GM15510 (cell line): ENCODE data around the gene SFTPB.

Experiments used
- POLR2A ChIP-seq: IDR thresholded peaks from 3 replicates; pipeline ENCODE4 v1.6.1; 2011; ENCODE audit warnings: borderline replicate concordance; ENCODE audit not compliant: insufficient read length; ENCODE audit errors: extremely low read depth

The SFTPB gene

GRCh38 chr2:85668009-85668856 lies at the start of gene SFTPB:
Gene SFTPB, minus strand, starts transcription at chr2:85668199. Its CDS starts 16 bp downstream, at chr2:85668183.
- no peak for TF ChIP-seq POLR2A

GRCh38 chr2:85717308-85718008 lies 49.5 kb upstream of the SFTPB start:
- no peak for TF ChIP-seq POLR2A

DNA sequence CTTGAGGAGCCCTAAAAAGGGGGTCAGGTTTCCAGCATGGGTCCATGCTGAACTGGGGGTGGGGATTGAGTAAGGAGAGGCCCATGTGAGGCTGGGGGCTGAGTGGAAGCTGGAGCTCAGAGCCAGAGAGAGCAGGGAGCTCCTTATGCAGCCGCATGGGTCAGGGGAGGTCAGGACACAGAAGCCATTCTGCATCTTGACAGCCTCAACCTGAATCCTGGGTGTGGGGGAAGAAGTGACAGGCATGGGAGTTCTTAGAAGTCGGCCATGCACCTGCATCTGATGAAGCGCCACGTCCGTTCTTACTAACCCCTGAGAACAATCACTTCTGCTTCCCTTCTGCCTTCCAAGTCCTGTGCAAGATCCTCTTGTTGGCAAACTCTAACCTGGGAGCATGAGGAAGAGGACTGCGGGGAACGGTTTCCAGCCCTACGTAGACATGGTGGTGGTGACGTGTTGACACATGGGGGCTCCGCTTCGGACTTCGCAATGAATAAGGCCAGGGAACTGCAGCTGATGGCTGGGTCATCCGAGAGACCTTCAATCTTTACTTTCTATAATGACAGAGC lies 48.4 kb upstream of the SFTPB start:
- no peak for TF ChIP-seq POLR2A

- no peak for TF ChIP-seq POLR2A
These were observed 46.8 kb upstream of the SFTPB start for GRCh38 chr2:85714841-85715240.

DNA sequence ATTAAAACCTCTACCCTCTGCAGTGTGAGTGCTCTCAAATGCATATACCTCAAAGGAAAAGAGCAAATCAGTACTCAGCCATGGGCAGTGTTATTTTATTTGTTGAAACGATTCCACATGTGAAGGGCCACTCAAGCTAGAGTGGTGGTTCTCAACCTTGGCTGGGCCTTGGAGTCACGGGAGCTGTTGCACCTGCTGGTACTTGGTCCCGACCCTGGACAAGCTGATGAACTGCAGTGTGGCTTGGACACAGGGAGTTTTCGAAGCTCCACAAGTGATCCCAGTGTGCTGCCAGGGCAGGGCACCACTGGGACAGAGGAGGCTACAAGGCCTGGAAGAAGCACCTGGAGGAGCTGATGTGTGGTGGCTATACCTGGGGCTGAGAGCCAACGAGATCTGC lies 45.8 kb upstream of the SFTPB start:
- no peak for TF ChIP-seq POLR2A

DNA sequence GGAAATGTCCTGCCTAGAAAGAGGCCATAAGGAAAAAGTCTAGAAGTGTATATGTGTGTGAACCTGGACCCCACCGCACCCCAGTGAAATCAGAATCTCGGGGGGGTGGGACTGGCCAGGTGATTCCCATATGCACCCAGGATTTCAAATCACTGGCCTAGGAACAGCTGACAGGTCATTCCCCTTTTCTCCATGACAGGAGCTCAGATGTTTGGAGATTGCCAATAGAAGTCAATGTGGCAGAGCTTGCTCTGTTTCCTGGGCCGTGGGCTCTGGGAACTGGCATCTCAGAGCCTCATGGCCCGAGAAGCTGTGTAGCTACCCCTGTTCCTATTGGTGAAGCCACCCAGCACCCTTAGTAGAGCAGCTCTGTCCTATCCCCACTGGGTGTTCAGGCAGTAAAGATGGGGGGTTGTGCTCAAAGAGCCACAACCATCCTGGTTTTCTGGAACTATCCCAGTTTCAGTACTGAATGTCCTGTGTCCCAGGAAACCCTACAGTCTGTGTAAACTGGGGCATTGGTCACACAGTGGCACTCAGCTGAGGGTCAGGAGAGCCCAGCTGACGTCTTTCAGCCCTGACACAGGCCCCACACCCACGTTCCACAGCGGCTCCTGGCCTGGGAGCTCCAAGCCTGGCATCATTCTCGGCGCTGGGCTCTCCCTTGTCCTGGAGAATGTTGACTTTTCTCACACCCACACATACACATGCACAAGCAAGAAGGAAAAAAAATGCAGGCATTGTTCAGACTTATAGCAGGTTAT lies 45.0 kb upstream of the SFTPB start:
- no peak for TF ChIP-seq POLR2A

DNA sequence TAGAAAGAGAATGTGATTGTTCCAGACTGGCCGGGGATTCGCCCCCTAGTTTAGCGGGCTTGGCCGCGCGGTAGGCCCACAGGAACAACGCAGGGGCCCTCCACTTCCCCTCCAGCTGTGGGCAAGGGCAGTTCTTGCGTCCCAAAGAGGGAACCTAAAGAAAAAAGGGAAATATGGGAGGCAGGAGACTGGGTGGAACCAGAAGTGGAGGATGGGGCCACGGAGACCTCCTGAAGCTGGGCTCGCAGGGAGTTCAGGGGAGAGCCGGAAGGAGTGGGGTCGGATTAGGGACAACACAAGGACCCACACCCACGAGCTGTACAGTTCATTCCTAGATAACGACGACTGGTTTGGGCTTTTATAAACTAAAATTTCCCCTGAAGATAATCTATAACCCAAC lies 44.3 kb upstream of the SFTPB start:
- no peak for TF ChIP-seq POLR2A

GRCh38 chr2:85711578-85712060 lies 43.6 kb upstream of the SFTPB start:
- no peak for TF ChIP-seq POLR2A

DNA sequence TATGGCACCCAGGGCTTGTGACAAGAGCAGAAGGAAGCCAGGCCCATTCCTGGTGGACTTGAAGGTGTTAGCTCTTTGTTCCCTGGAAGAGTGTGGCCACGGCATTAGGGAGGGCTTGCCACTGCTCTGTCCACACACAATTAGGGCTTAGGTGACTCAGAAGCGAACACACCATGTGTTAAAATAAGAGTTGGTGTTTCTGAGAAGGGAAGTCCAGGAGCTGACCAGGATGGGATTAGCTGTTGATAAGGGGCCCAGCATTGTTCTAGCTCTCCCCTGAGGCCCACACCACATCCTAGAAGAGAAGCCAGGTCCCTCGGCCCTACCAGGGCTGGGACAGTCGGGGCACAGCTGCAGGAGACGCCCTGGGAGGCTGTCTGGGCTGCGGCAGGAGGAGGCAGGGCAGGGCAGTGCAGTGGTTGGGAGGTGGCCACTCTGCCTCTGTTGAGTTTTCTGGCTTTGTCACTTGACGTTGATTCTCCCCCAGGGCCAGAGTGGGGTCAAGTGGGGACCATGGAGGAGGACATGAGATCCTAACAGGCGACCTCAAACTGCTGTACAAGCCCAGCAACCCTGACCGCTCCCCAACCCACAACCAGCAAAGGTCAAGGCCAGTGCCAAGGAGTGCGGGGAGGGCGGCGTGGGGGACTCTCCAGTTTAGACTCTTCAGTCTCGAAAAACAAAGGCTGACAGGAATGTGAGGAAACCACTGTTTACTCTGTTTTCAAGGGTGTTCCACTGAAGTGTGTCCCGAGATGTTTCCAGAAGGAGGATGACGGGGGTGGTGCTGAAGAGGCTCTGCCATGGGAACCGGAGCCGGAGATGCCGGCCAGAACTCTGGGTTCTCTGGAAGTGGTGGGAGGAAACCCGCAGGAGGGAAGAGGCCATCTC lies 42.9 kb upstream of the SFTPB start:
- no peak for TF ChIP-seq POLR2A

DNA sequence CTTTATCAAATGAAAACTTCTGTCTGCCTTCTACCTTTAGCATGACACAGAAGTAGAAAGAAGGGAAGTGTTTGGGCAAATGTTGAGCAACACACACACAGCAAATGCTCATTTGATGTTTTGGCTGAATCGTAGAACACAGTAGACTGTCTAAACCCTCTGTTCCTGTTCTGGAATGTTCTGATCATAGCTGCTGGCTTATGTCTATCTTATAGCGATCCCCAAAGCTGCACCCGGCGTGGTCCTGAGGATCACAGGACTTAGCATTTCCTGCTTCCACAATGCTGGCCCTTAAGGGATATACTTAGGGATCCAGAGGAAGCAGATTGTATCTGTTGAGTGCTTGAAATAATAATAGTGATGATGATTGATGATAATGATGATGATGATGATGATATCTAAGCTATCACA lies 41.4 kb upstream of the SFTPB start:
- TF ChIP-seq POLR2A = no peak

DNA sequence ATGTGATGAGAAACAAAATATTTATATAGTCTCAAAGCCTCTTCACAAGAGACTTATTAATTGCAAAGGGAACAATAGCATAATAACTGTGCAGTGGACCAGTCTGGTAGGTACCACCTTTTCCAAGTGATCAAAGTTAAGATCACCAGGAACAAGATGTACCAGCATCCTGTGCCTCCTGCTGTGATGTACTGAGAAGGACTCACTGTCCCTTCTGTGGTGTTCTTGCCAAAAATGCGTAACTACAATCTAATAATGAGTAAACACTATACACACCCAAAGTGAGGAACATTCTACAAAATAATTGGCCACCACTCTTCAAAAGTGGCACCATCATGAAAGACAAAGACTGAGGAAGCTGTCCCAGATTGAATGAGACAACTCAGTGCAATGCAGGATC lies 40.6 kb upstream of the SFTPB start:
- TF ChIP-seq POLR2A = no peak

DNA sequence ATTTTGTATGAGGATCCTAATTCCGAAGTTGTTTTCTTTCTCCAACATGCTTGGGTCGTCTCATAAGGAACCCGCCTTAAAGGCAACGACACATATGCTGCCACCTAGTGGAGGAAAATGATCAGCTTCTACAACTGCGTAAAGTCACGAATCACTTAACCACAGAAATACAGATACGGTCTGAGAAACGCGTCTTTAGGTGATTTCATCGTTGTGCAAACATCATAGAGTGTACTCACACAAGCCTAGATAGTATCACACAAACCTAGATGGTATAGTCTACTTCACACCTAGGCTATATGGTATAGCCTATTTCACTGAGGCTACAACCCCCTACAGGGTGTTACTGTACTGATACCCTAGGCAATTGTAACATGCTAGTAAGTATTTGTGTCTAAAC lies 39.3 kb upstream of the SFTPB start:
- TF ChIP-seq POLR2A = no peak

GRCh38 chr2:85706599-85707296 lies 38.7 kb upstream of the SFTPB start:
- TF ChIP-seq POLR2A = no peak
